ENCODE data around the gene GNLY.

DNA sequence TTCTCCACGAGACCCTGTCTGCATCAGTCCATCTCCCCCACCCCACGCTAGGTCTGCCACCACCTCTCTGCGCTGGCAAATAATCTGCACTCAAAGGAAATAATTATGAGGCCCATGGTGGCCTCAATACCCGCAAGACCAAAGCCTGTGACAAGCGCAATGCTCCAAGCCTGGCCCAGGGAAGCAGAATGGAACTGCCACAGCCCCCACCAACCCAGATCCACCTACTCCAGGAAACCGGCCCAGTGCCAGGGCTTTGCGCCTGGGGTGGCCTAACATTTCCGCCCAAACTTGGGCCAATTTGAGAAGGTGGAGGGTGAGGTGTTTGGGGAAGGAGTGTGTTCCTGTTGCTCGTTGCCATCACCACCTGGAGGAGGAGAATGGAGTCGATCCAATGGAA is 33.6 kb downstream of the GNLY start:
- TF ChIP-seq, protein P1, sequence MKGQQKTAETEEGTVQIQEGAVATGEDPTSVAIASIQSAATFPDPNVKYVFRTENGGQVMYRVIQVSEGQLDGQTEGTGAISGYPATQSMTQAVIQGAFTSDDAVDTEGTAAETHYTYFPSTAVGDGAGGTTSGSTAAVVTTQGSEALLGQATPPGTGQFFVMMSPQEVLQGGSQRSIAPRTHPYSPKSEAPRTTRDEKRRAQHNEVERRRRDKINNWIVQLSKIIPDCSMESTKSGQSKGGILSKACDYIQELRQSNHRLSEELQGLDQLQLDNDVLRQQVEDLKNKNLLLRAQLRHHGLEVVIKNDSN (IDR thresholded peaks at IDR 0.05), result no peak
- TF ChIP-seq TCF12 (IDR thresholded peaks at IDR 0.05; ENCODE audit: low read depth) (no peak), TAF1 (IDR thresholded peaks at IDR 0.05; ENCODE audit: low read depth) (no peak), RAD21 (IDR thresholded peaks at IDR 0.05; ENCODE audit: low read depth) (no peak), EP300 (IDR thresholded peaks at IDR 0.05; ENCODE audit: borderline replicate concordance) (no peak), TEAD4 (IDR thresholded peaks at IDR 0.05) (no peak), CEBPB (IDR thresholded peaks at IDR 0.05) (no peak), YY1 (IDR thresholded peaks at IDR 0.05; ENCODE audit: low read depth) (no peak), FOXM1 (IDR thresholded peaks at IDR 0.05; ENCODE audit: borderline replicate concordance, low read depth) (no peak), EGR1 (IDR thresholded peaks at IDR 0.05) (no peak), CREB1 (IDR thresholded peaks at IDR 0.05; ENCODE audit: low read depth) (no peak), ZBTB7A (IDR thresholded peaks at IDR 0.05; ENCODE audit: low read depth) (no peak)
- TF ChIP-seq, protein P2, sequence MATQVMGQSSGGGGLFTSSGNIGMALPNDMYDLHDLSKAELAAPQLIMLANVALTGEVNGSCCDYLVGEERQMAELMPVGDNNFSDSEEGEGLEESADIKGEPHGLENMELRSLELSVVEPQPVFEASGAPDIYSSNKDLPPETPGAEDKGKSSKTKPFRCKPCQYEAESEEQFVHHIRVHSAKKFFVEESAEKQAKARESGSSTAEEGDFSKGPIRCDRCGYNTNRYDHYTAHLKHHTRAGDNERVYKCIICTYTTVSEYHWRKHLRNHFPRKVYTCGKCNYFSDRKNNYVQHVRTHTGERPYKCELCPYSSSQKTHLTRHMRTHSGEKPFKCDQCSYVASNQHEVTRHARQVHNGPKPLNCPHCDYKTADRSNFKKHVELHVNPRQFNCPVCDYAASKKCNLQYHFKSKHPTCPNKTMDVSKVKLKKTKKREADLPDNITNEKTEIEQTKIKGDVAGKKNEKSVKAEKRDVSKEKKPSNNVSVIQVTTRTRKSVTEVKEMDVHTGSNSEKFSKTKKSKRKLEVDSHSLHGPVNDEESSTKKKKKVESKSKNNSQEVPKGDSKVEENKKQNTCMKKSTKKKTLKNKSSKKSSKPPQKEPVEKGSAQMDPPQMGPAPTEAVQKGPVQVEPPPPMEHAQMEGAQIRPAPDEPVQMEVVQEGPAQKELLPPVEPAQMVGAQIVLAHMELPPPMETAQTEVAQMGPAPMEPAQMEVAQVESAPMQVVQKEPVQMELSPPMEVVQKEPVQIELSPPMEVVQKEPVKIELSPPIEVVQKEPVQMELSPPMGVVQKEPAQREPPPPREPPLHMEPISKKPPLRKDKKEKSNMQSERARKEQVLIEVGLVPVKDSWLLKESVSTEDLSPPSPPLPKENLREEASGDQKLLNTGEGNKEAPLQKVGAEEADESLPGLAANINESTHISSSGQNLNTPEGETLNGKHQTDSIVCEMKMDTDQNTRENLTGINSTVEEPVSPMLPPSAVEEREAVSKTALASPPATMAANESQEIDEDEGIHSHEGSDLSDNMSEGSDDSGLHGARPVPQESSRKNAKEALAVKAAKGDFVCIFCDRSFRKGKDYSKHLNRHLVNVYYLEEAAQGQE (IDR thresholded peaks at IDR 0.05; ENCODE audit: low read depth), result no peak
- TF ChIP-seq, protein P3, sequence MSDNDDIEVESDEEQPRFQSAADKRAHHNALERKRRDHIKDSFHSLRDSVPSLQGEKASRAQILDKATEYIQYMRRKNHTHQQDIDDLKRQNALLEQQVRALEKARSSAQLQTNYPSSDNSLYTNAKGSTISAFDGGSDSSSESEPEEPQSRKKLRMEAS (IDR thresholded peaks at IDR 0.05), result no peak

Measured in Ishikawa (cell line).